ENCODE data around the gene EEF2K. TPM values are rescaled to one million over a fixed set of nuclear protein-coding genes. Genes with fewer than 3 reads are reported as not detected.
"Not testable (repeated sequence)": the region's sequence is repeated elsewhere in the genome, so short reads cannot be mapped to it uniquely, and the experiment has no call there.

EEF2K gene
- total and polyA plus RNA-seq, 7 experiments from 2014 or later: 1.9 to 27.9 (median 19.9) TPM

DNA sequence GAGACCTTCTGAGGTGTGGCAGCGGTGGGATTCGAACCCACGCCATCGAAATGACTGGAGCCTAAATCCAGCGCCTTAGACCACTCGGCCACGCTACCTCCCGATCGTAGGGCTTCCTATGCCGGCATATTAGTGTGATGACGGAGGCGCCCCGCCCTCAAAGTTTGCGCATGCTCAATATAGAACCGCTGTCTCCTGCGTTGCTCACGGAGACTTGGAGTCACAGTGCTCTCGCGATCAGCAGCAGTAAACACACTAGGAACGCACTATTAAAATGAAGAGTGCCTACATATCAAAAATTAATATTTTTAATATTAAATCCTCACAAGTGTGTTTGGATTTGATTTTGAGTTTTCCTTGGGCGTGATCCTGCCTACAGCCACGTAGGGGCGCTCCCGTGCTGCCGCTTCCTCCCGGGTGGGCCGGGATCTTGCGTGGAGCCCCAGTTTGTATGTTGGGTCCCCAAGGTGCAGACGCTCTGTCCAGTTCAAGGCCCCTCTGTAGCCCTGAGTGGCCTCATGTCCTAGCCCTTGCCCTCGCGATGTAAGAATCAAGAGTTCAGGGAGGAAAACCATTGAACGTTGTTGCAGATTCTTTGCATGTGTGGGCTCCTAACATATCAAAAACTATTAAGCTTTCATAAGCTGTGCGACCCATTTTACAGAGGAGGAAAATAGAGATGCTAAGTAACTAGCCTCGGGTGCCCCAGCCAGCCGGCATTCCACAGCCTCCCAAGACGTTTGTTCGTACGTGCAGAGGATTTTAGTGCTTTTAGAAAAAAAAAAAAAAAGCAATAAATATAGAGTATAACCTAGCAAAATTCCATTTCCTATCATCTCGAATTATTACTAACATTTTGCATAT lies 10.2 kb upstream of the EEF2K start:
- H3K4me1 Mint-ChIP-seq: peaks cover 31 to 67% (median 59%) of the 10 kb centered on the region in 7 donors
- ATAC-seq: peak; percentile 4
- peak; percentile 84 to 96 (median 91) for DNase-seq

GRCh38 chr16:22196559-22197168 lies 9.4 kb upstream of the EEF2K start:
- Mint-ChIP-seq H3K4me1 (peaks cover 31 to 62% (median 57%) of the 10 kb centered on the region in 7 donors), H3K4me3 (peak overlapping the region; percentile 60 to 99 (median 80)), H3K9me3 (peaks cover 0 to 12% (median 7%) of the 10 kb centered on the region in 11 donors), H3K27ac (peak overlapping the region in 8 of 9 donors; percentile 51 to 100 (median 98))
- H3K4me3 ChIP-seq (ENCODE audit: low read length); H3K36me3 ChIP-seq (ENCODE audit: control insufficient read depth in 2 of 3, insufficient read depth in 3 of 3, low read length in 3 of 3); intact Hi-C loops (cut with micrococcal nuclease); H3K36me3 Mint-ChIP-seq; H3K9me3 ChIP-seq (ENCODE audit: control insufficient read depth in 2 of 3, low read length in 3 of 3); H3K27ac ChIP-seq (ENCODE audit: low read depth, low read length); ATAC-seq; H3K27me3 ChIP-seq (ENCODE audit: control insufficient read depth in 2 of 2, insufficient read depth in 2 of 2, low read length in 2 of 2); H3K27me3 Mint-ChIP-seq; DNase-seq: not testable (repeated sequence)
- peaks cover 26 to 34% of the 10 kb centered on the region in 2 donors for H3K4me1 ChIP-seq (ENCODE audit: control insufficient read depth in 2 of 2, insufficient read depth in 2 of 2, low read length in 2 of 2)
- CTCF ChIA-PET: interaction anchor here (0.6 to 2.8 kb wide), 3 partner anchors 8 to 124 kb away, joined by 4 to 18 read pairs (median 4); partner anchors contain the start of gene POLR3E
- POLR2A ChIA-PET: interaction anchor here (0.8 to 9.0 kb wide), 6 partner anchors 9 to 102 kb away, joined by 3 to 167 read pairs (median 4); partner anchors contain the start of genes EEF2K and POLR3E

More for the DNA sequence above, 10.2 kb upstream of the EEF2K start:
- Histone ChIP-seq H3K4me1 (ENCODE audit: control insufficient read depth in 2 of 2, insufficient read depth in 2 of 2, low read length in 2 of 2) (peaks cover 30 to 36% of the 10 kb centered on the region in 2 donors), H3K27ac (ENCODE audit: low read depth, low read length) (peak overlapping the region; percentile 99), H3K36me3 (ENCODE audit: control insufficient read depth in 2 of 3, insufficient read depth in 3 of 3, low read length in 3 of 3) (no peaks in the 10 kb centered on the region), H3K27me3 (ENCODE audit: control insufficient read depth in 2 of 2, insufficient read depth in 2 of 2, low read length in 2 of 2) (no peaks in the 10 kb centered on the region), H3K9me3 (ENCODE audit: control insufficient read depth in 2 of 3, low read length in 3 of 3) (no peaks in the 10 kb centered on the region), H3K4me3 (ENCODE audit: low read length) (peak overlapping the region; percentile 71)
- intact Hi-C loops (cut with micrococcal nuclease): loop anchor here (1.0 kb wide), 2 partner anchors 10 to 101 kb away; partner anchors contain the start of genes EEF2K (in 2 of the 2) and POLR3E (in 2 of the 2)
- Mint-ChIP-seq H3K27ac (peak overlapping the region; percentile 95 to 100 (median 99)), H3K27me3 (peaks cover 0 to 5% (median 0%) of the 10 kb centered on the region in 5 donors), H3K36me3 (peaks cover 0 to 10% (median 4%) of the 10 kb centered on the region in 5 donors), H3K9me3 (peaks cover 0 to 12% (median 7%) of the 10 kb centered on the region in 11 donors), H3K4me3 (peak overlapping the region; percentile 73 to 99 (median 90))
- POLR2A ChIA-PET: interaction anchor here (0.8 to 9.0 kb wide), 7 partner anchors 10 to 244 kb away, joined by 3 to 167 read pairs (median 3); partner anchors contain the start of genes EEF2K and POLR3E
- CTCF ChIA-PET: interaction anchor here (0.6 to 2.8 kb wide), 6 partner anchors 9 to 123 kb away, joined by 3 to 18 read pairs (median 4); partner anchors contain the start of gene POLR3E

- ChIA-PET CTCF (interaction anchor here (0.6 to 1.1 kb wide), 2 partner anchors 10 to 97 kb away, joined by 3 to 4 read pairs; no protein-coding TSS in a partner anchor), POLR2A (interaction anchor here (0.9 to 1.4 kb wide), 2 partner anchors 10 to 20 kb away, joined by 3 to 8 read pairs; no protein-coding TSS in a partner anchor)
- Mint-ChIP-seq H3K4me3 (peak overlapping the region in 4 of 10 donors; percentile 27 to 56 (median 48)), H3K36me3 (peaks cover 0 to 8% (median 3%) of the 10 kb centered on the region in 5 donors), H3K4me1 (peaks cover 20 to 48% (median 39%) of the 10 kb centered on the region in 7 donors), H3K9me3 (peaks cover 0 to 12% (median 4%) of the 10 kb centered on the region in 11 donors), H3K27ac (peak overlapping the region in 3 of 9 donors; percentile 41 to 82 (median 52)), H3K27me3 (peaks cover 0 to 5% (median 0%) of the 10 kb centered on the region in 5 donors)
- no peak for ATAC-seq
- no peak overlapping the region for H3K4me3 ChIP-seq (ENCODE audit: low read length)
- H3K4me1 ChIP-seq (ENCODE audit: control insufficient read depth in 2 of 2, insufficient read depth in 2 of 2, low read length in 2 of 2): peaks cover 13 to 15% of the 10 kb centered on the region in 2 donors
- no peak overlapping the region for H3K27ac ChIP-seq (ENCODE audit: low read depth, low read length)
- intact Hi-C loops (cut with micrococcal nuclease): no loop called here
- H3K27me3 ChIP-seq (ENCODE audit: control insufficient read depth in 2 of 2, insufficient read depth in 2 of 2, low read length in 2 of 2): no peaks in the 10 kb centered on the region
- DNase-seq: no peak
- H3K9me3 ChIP-seq (ENCODE audit: control insufficient read depth in 2 of 3, low read length in 3 of 3): no peaks in the 10 kb centered on the region
- no peaks in the 10 kb centered on the region for H3K36me3 ChIP-seq (ENCODE audit: control insufficient read depth in 2 of 3, insufficient read depth in 3 of 3, low read length in 3 of 3)
Observed at GRCh38 chr16:22198547-22199293, 7.4 kb upstream of the EEF2K start.

GRCh38 chr16:22202261-22202637 lies 3.8 kb upstream of the EEF2K start:
- no peak overlapping the region for H3K27ac ChIP-seq (ENCODE audit: low read depth, low read length)
- DNase-seq (no peak), ATAC-seq (no peak)
- Mint-ChIP-seq H3K27ac (peak overlapping the region in 1 of 9 donors; percentile 77), H3K4me1 (peaks cover 4 to 36% (median 14%) of the 10 kb centered on the region in 7 donors), H3K4me3 (no peak overlapping the region), H3K27me3 (no peaks in the 10 kb centered on the region), H3K36me3 (peaks cover 0 to 1% (median 0%) of the 10 kb centered on the region in 5 donors), H3K9me3 (no peaks in the 10 kb centered on the region)
- peaks cover 0 to 8% (median 0%) of the 10 kb centered on the region in 3 experiments for H3K36me3 ChIP-seq (ENCODE audit: control insufficient read depth in 2 of 3, insufficient read depth in 3 of 3, low read length in 3 of 3)
- peaks cover 1 to 5% of the 10 kb centered on the region in 2 donors for H3K4me1 ChIP-seq (ENCODE audit: control insufficient read depth in 2 of 2, insufficient read depth in 2 of 2, low read length in 2 of 2)
- ChIA-PET POLR2A (interaction anchor here (1.2 to 9.4 kb wide), 2 partner anchors 10 to 40 kb away, joined by 4 to 146 read pairs; no protein-coding TSS in a partner anchor), CTCF (interaction anchor here (0.7 to 1.0 kb wide), 2 partner anchors 17 to 400 kb away, joined by 3 read pairs; no protein-coding TSS in a partner anchor)
- no peak overlapping the region for H3K4me3 ChIP-seq (ENCODE audit: low read length)
- no peaks in the 10 kb centered on the region for H3K27me3 ChIP-seq (ENCODE audit: control insufficient read depth in 2 of 2, insufficient read depth in 2 of 2, low read length in 2 of 2)
- intact Hi-C loops (cut with micrococcal nuclease): no loop called here
- H3K9me3 ChIP-seq (ENCODE audit: control insufficient read depth in 2 of 3, low read length in 3 of 3): no peaks in the 10 kb centered on the region

- Mint-ChIP-seq H3K36me3 (peaks cover 0 to 4% (median 0%) of the 10 kb centered on the region in 5 donors), H3K4me3 (no peak overlapping the region), H3K9me3 (no peaks in the 10 kb centered on the region), H3K27me3 (no peaks in the 10 kb centered on the region), H3K4me1 (peaks cover 11 to 40% (median 22%) of the 10 kb centered on the region in 7 donors), H3K27ac (peak overlapping the region in 1 of 9 donors; percentile 25)
- ChIA-PET POLR2A (interaction anchor here (1.0 to 9.4 kb wide), 2 partner anchors 11 to 94 kb away, joined by 4 to 146 read pairs; partner anchors contain the start of gene POLR3E), CTCF (no interaction called here)
- no peaks in the 10 kb centered on the region for H3K27me3 ChIP-seq (ENCODE audit: control insufficient read depth in 2 of 2, insufficient read depth in 2 of 2, low read length in 2 of 2)
- no peak for DNase-seq
- peaks cover 9 to 13% of the 10 kb centered on the region in 2 donors for H3K4me1 ChIP-seq (ENCODE audit: control insufficient read depth in 2 of 2, insufficient read depth in 2 of 2, low read length in 2 of 2)
- ATAC-seq: no peak
- H3K27ac ChIP-seq (ENCODE audit: low read depth, low read length): no peak overlapping the region
- H3K36me3 ChIP-seq (ENCODE audit: control insufficient read depth in 2 of 3, insufficient read depth in 3 of 3, low read length in 3 of 3): peaks cover 0 to 8% (median 0%) of the 10 kb centered on the region in 3 experiments
- H3K9me3 ChIP-seq (ENCODE audit: control insufficient read depth in 2 of 3, low read length in 3 of 3): no peaks in the 10 kb centered on the region
- no peak overlapping the region for H3K4me3 ChIP-seq (ENCODE audit: low read length)
- intact Hi-C loops (cut with micrococcal nuclease): no loop called here
Observed at GRCh38 chr16:22203091-22203490, 3.0 kb upstream of the EEF2K start.

Measured in naive thymus-derived CD4-positive, alpha-beta T cell (primary cell).